CD4-positive, alpha-beta T cell (primary cell): ENCODE measurements around the gene RAMP3. TPM values are rescaled to one million over a fixed set of nuclear protein-coding genes. Genes with fewer than 3 reads are reported as not detected.
"Not testable (repeated sequence)": the region's sequence is repeated elsewhere in the genome, so short reads cannot be mapped to it uniquely, and the experiment has no call there.

ENCODE experiments used
- ATAC-seq: fragments of 200-7000 bp; cut with Tn5 transposase; one replicate; pipeline ENCODE4 v1.10.0; 2022; ENCODE audit warnings: mild to moderate bottlenecking; ENCODE audit not compliant: poor library complexity
- CTCF ChIA-PET: fragments of 350-600 bp; sonication (Branson Sonifier 250); formaldehyde crosslinking; loops from one replicate; lab custom pipeline; 2021; ENCODE audit warnings: antibody characterized with exemption, inconsistent platforms; lab: Charles Lee
- POLR2A ChIA-PET: fragments of 350-600 bp; sonication (Branson Sonifier 250); formaldehyde crosslinking; loops from one replicate; lab custom pipeline; 2021; ENCODE audit warnings: antibody characterized with exemption, inconsistent platforms; lab: Charles Lee
- DNase-seq, 14 experiments: peaks; one replicate each; pipeline ENCODE4 v3.0.0-alpha.2; 2013 to 2020; ENCODE audit warnings: mixed read lengths in 2 of 14
- H3K27ac ChIP-seq, 2 donors: one replicate each; pipeline versions ENCODE4 v1.5.1 to v1.7.0; 2013; ENCODE audit warnings: low read length in 2 of 2, low read depth in 1 of 2, mild to moderate bottlenecking in 1 of 2
- H3K27me3 ChIP-seq, 2 experiments: 1 replicate in 1 of 2; 2 replicates in 1 of 2; pipeline versions ENCODE4 v1.6.1 to v1.7.0; 2013; ENCODE audit warnings: low read length in 2 of 2, control low read depth in 1 of 2, mild to moderate bottlenecking in 1 of 2, moderate library complexity in 1 of 2; ENCODE audit not compliant: insufficient read depth in 2 of 2, control insufficient read depth in 1 of 2
- H3K36me3 ChIP-seq: one replicate; pipeline ENCODE4 v1.6.1; 2013; ENCODE audit warnings: low read length, control low read depth; ENCODE audit not compliant: insufficient read depth
- H3K4me1 ChIP-seq: one replicate; pipeline ENCODE4 v1.6.1; 2013; ENCODE audit warnings: low read length, control low read depth; ENCODE audit not compliant: insufficient read depth
- H3K4me3 ChIP-seq: one replicate; pipeline ENCODE4 v1.5.1; 2013; ENCODE audit warnings: mild to moderate bottlenecking, low read length, moderate library complexity
- H3K9me3 ChIP-seq, 2 experiments: 1 replicate in 1 of 2; 2 replicates in 1 of 2; pipeline versions ENCODE4 v1.6.1 to v1.7.0; 2013; ENCODE audit warnings: low read length in 2 of 2, mild to moderate bottlenecking in 2 of 2, control low read depth in 1 of 2, moderate library complexity in 1 of 2; ENCODE audit not compliant: control insufficient read depth in 1 of 2, insufficient read depth in 1 of 2
- H3K27ac Mint-ChIP-seq: one replicate; pipeline ENCODE4 v1.8.0; 2020; ENCODE audit warnings: mixed read lengths
- H3K27me3 Mint-ChIP-seq: one replicate; pipeline ENCODE4 v1.8.0; 2021; ENCODE audit warnings: mixed read lengths
- H3K36me3 Mint-ChIP-seq: one replicate; pipeline ENCODE4 v1.8.0; 2021; ENCODE audit warnings: low read depth, mixed read lengths
- H3K4me1 Mint-ChIP-seq: one replicate; pipeline ENCODE4 v1.8.0; 2021; ENCODE audit warnings: low read depth, mixed read lengths
- H3K4me3 Mint-ChIP-seq: one replicate; pipeline ENCODE4 v1.8.0; 2020; ENCODE audit warnings: mild to moderate bottlenecking, mixed read lengths
- H3K9me3 Mint-ChIP-seq: one replicate; pipeline ENCODE4 v1.8.0; 2020; ENCODE audit warnings: mixed read lengths
- intact Hi-C, 2 experiments: fragments of 100-400 bp; cut with DNase I in 1 of 2; cut with micrococcal nuclease in 1 of 2; formaldehyde crosslinking; loops; one replicate each; pipeline versions ENCODE4 v1.15.1 to v1.9.0; 2023 to 2025; cut with DNase I, micrococcal nuclease
- total RNA-seq, 174 experiments: library from RNA in 2 of 174; stranded (reverse) in 2 of 174; gene quantifications; one replicate each; pipeline ENCODE4 v1.2.3 and lab custom pipeline; 2021 to 2026
- TF ChIP-seq, protein P1 (sequence below): fragments of 200-600 bp; IDR thresholded peaks from one replicate; pipeline ENCODE4 v1.8.0; 2022; ENCODE audit warnings: antibody characterized with exemption, mild to moderate bottlenecking

The RAMP3 gene
- total RNA-seq, 2 experiments from 2014 or later, result not detected

DNA sequence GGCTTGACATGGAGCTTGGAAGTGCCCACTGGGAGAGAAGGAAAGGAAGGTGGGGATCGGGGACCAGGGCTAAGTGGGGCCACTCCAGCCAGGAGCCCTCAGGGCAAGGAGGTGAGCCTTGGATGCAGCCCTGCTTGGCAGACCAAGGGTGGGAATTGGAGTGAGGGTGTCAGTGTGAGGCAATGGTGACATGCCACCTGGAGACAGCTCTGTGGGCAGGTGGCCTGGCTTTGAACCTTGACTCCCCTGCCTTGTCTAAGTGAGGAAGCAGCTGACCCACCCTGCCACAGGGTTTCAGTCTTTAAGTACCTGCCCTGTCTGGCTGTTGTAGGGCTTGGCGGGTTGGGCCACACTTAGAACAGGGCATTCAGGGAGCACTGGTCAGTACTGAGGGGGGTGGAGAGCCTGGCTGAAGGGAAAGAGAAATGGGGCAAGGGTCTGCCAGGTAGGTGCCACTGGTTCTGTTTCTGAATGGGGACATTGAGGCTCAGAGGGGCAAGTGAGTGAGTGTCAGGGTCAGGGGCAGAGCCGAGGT is 4.8 kb downstream of the RAMP3 start:
- no peak overlapping the region for H3K27ac Mint-ChIP-seq
- CTCF ChIA-PET, result no interaction called here
- H3K36me3 Mint-ChIP-seq, result no peaks in the 10 kb centered on the region
- no peak overlapping the region for H3K4me3 Mint-ChIP-seq
- H3K27me3 ChIP-seq, result peaks cover 6 to 12% of the 10 kb centered on the region in 2 experiments
- H3K27me3 Mint-ChIP-seq, result peaks cover 16% of the 10 kb centered on the region
- peaks cover 2% of the 10 kb centered on the region for H3K9me3 Mint-ChIP-seq
- peaks cover under 1% of the 10 kb centered on the region for H3K4me1 ChIP-seq
- H3K4me3 ChIP-seq, result no peak overlapping the region
- POLR2A ChIA-PET, result no interaction called here
- ATAC-seq, result no peak
- intact Hi-C loops, result no loop called here
- no peak overlapping the region for H3K27ac ChIP-seq
- no peak for DNase-seq
- H3K9me3 ChIP-seq, result peaks cover 0 to 12% of the 10 kb centered on the region in 2 experiments
- TF ChIP-seq, protein P1, sequence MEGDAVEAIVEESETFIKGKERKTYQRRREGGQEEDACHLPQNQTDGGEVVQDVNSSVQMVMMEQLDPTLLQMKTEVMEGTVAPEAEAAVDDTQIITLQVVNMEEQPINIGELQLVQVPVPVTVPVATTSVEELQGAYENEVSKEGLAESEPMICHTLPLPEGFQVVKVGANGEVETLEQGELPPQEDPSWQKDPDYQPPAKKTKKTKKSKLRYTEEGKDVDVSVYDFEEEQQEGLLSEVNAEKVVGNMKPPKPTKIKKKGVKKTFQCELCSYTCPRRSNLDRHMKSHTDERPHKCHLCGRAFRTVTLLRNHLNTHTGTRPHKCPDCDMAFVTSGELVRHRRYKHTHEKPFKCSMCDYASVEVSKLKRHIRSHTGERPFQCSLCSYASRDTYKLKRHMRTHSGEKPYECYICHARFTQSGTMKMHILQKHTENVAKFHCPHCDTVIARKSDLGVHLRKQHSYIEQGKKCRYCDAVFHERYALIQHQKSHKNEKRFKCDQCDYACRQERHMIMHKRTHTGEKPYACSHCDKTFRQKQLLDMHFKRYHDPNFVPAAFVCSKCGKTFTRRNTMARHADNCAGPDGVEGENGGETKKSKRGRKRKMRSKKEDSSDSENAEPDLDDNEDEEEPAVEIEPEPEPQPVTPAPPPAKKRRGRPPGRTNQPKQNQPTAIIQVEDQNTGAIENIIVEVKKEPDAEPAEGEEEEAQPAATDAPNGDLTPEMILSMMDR, result no peak
- H3K36me3 ChIP-seq, result no peaks in the 10 kb centered on the region
- peaks cover 8% of the 10 kb centered on the region for H3K4me1 Mint-ChIP-seq

DNA sequence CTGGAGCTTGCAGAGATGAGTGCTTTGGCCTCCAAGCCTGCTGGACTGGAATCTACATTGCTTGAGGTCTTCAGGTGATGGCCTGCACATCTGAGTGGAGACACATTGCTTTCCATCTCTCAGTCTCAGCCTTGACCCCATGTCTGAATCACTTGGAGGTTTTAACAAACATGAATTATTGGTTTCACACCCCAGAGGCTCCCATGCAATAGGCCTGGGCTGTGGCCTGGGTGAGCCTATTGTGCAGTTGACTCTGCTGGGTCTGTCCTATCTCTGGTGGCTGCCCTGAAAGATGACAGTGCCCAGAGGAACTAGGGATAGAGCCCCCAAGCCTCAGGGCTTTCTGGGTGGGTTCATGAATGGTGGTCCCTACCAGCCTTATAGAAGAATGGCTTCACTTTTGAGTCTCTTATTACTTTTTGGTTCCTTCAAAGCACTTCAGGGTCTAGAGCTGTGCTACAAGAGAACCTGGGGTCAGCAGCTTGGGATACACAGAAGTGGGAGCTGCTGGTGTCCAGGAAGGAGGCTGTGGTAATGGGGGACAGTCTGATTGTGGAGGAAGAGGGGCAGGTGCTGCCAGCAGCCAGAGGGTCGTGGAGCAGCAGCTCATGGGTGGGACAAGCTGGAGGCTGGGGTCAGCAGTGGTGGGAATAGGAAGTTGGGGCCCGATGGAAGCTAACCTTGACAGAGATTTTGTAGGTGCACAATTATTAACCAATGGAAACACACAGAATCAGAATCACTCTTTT is 5.5 kb downstream of the RAMP3 start:
- no peak overlapping the region for H3K27ac Mint-ChIP-seq

DNA sequence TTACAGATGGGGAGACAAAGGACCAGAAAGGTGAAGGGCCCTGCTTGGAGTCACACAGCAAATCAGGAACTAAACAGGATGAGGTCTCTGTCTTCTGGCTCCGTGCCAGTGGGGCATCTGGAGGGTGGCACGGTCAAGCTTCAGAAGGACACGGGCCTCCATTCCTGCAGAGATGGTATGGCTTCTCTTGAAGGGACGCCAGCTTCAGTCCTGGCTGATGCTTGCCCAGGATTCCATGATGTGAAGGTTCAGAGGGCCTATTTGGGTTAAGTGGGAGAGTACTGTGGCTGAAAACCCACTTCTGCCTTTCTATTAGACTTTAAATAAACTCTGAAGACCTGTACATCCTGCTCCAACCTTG is 6.1 kb downstream of the RAMP3 start:
- CTCF ChIA-PET, result no interaction called here
- H3K27ac Mint-ChIP-seq, result no peak overlapping the region
- no peak overlapping the region for H3K27ac ChIP-seq
- POLR2A ChIA-PET, result no interaction called here
- peaks cover 0 to 12% of the 10 kb centered on the region in 2 experiments for H3K9me3 ChIP-seq
- H3K36me3 ChIP-seq, result no peaks in the 10 kb centered on the region
- peaks cover 0 to 1% of the 10 kb centered on the region in 2 experiments for H3K27me3 ChIP-seq
- peaks cover 2% of the 10 kb centered on the region for H3K9me3 Mint-ChIP-seq
- peaks cover 10% of the 10 kb centered on the region for H3K27me3 Mint-ChIP-seq
- TF ChIP-seq, protein P1, result no peak
- peaks cover 8% of the 10 kb centered on the region for H3K4me1 Mint-ChIP-seq
- DNase-seq, result no peak
- no peak overlapping the region for H3K4me3 ChIP-seq
- H3K4me3 Mint-ChIP-seq, result no peak overlapping the region
- no peak for ATAC-seq
- intact Hi-C loops, result no loop called here
- H3K4me1 ChIP-seq, result no peaks in the 10 kb centered on the region
- no peaks in the 10 kb centered on the region for H3K36me3 Mint-ChIP-seq

More for the DNA sequence above, 5.5 kb downstream of the RAMP3 start:
- ChIA-PET POLR2A (no interaction called here), CTCF (no interaction called here)
- Mint-ChIP-seq H3K4me3 (no peak overlapping the region), H3K27me3 (peaks cover 15% of the 10 kb centered on the region), H3K36me3 (no peaks in the 10 kb centered on the region), H3K4me1 (peaks cover 8% of the 10 kb centered on the region), H3K9me3 (peaks cover 2% of the 10 kb centered on the region)
- H3K9me3 ChIP-seq, result peaks cover 0 to 12% of the 10 kb centered on the region in 2 experiments
- H3K27me3 ChIP-seq, result peaks cover 2 to 7% of the 10 kb centered on the region in 2 experiments
- no peak overlapping the region for H3K4me3 ChIP-seq
- no peak overlapping the region for H3K27ac ChIP-seq
- DNase-seq (no peak), ATAC-seq (no peak)
- H3K36me3 ChIP-seq, result no peaks in the 10 kb centered on the region
- H3K4me1 ChIP-seq, result no peaks in the 10 kb centered on the region
- TF ChIP-seq, protein P1, result no peak
- intact Hi-C loops, result no loop called here

DNA sequence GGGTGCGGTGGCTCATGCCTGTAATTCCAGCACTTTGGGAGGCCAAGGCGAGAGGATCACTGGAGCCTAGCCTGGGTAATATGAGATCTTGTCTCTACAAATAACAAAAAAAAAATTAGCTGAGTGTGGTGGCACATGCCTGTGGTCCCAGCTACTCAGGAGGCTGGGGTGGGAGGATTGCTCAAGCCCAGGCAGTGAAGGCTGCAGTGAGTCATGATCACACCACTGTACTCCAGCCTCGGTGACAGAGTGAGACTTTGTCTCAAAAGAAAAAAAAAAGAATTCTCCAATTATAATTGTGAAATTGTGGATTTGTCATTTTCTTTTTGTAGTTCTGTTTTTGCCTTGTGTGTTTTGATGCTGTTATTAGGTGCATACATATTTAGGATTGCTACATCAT is 6.7 kb downstream of the RAMP3 start:
- POLR2A ChIA-PET, H3K36me3 ChIP-seq, CTCF ChIA-PET, H3K4me1 Mint-ChIP-seq, H3K4me3 Mint-ChIP-seq, H3K36me3 Mint-ChIP-seq, H3K4me3 ChIP-seq, H3K4me1 ChIP-seq, H3K27me3 Mint-ChIP-seq, DNase-seq, H3K27ac ChIP-seq, H3K27ac Mint-ChIP-seq, ATAC-seq, H3K27me3 ChIP-seq, intact Hi-C loops, H3K9me3 Mint-ChIP-seq: not testable (repeated sequence)
- H3K9me3 ChIP-seq, result peaks cover 0 to 12% of the 10 kb centered on the region in 2 experiments
